BJ (cell line): ENCODE measurements around the gene WDR12. TPM values are rescaled to one million over a fixed set of nuclear protein-coding genes. Genes with fewer than 3 reads are reported as not detected.
"Not testable (repeated sequence)": the region's sequence is repeated elsewhere in the genome, so short reads cannot be mapped to it uniquely, and the experiment has no call there.

ENCODE experiments used
- CTCF ChIA-PET: fragments of 350-600 bp; formaldehyde crosslinking; extraction: SDS; loops from one replicate; lab custom pipeline; 2021; ENCODE audit warnings: antibody characterized with exemption, inconsistent platforms; lab: Yijun Ruan, JAX
- POLR2A ChIA-PET: fragments of 300-600 bp; sonication (Branson Sonifier 250); formaldehyde crosslinking; extraction: SDS; loops from one replicate; lab custom pipeline; 2021; ENCODE audit warnings: antibody characterized with exemption; lab: Charles Lee
- DNase-seq: peaks from one replicate; pipeline ENCODE4 v3.0.0-alpha.2; 2011; ENCODE audit warnings: low read depth
- H3K27me3 ChIP-seq: 2 replicates; pipeline ENCODE4 v1.6.0; 2011; ENCODE audit warnings: low read length; ENCODE audit not compliant: control insufficient read depth, insufficient read depth
- H3K36me3 ChIP-seq: 2 replicates; pipeline ENCODE4 v1.5.1; 2011; ENCODE audit warnings: low read length; ENCODE audit not compliant: control insufficient read depth, insufficient read depth
- H3K4me3 ChIP-seq: 2 replicates; pipeline ENCODE4 v1.5.1; 2011; ENCODE audit warnings: low read depth, mild to moderate bottlenecking, control low read depth, low read length
- CTCF ChIP-seq: IDR thresholded peaks from 2 replicates; pipeline ENCODE4 v1.5.1; 2011; ENCODE audit warnings: low read depth, mild to moderate bottlenecking, control low read depth, inconsistent platforms, low read length, moderate library complexity; ENCODE audit not compliant: insufficient read depth
- polyA plus RNA-seq: library from polyadenylated mRNA; depleted of rRNA; stranded (reverse); fragments of >200 nt; gene quantifications from 2 replicates; pipeline ENCODE4 v1.2.3, GENCODE V29; 2011

The WDR12 gene
- polyA plus RNA-seq, 1 experiment: 10.6 TPM

GRCh38 chr2:202933958-202934357, 22.5 kb upstream of the WDR12 start:
- POLR2A ChIA-PET: no interaction called here
- Histone ChIP-seq H3K36me3 (no peaks in the 10 kb centered on the region; the same call in 1 of the 2 replicates), H3K4me3 (no peak overlapping the region), H3K27me3 (no peaks in the 10 kb centered on the region)
- CTCF ChIA-PET: interaction anchor here (0.9 kb wide), 1 partner anchor 9 kb away, joined by 4 read pairs; no protein-coding TSS in a partner anchor
- no peak for TF ChIP-seq CTCF
- DNase-seq: no peak

- H3K36me3 ChIP-seq: no peaks in the 10 kb centered on the region; the same call in 1 of the 2 replicates
- no peak overlapping the region for H3K4me3 ChIP-seq
- ChIA-PET POLR2A (no interaction called here), CTCF (no interaction called here)
- H3K27me3 ChIP-seq: no peaks in the 10 kb centered on the region
- DNase-seq: no peak
- no peak for TF ChIP-seq CTCF
Observed at GRCh38 chr2:202933139-202933510, 21.7 kb upstream of the WDR12 start.

- H3K36me3 ChIP-seq: no peaks in the 10 kb centered on the region; the same call in 1 of the 2 replicates
- H3K27me3 ChIP-seq: no peaks in the 10 kb centered on the region
- H3K4me3 ChIP-seq: no peak overlapping the region
- TF ChIP-seq CTCF: no peak
- ChIA-PET POLR2A (no interaction called here), CTCF (no interaction called here)
- no peak for DNase-seq
Observed at GRCh38 chr2:202932425-202933138, 21.1 kb upstream of the WDR12 start.

GRCh38 chr2:202918860-202919259, 7.4 kb upstream of the WDR12 start:
- no peak for DNase-seq
- Histone ChIP-seq H3K4me3 (no peak overlapping the region), H3K27me3 (no peaks in the 10 kb centered on the region), H3K36me3 (no peaks in the 10 kb centered on the region)
- TF ChIP-seq CTCF: no peak
- ChIA-PET CTCF (interaction anchor here (0.6 to 0.7 kb wide), 2 partner anchors 109 to 894 kb away, joined by 3 read pairs; no protein-coding TSS in a partner anchor), POLR2A (no interaction called here)

GRCh38 chr2:202912342-202913201, 1.1 kb upstream of the WDR12 start:
- CTCF ChIA-PET, H3K27me3 ChIP-seq, POLR2A ChIA-PET, DNase-seq, H3K36me3 ChIP-seq: not testable (repeated sequence)
- peak overlapping the region; percentile 65 for H3K4me3 ChIP-seq
